Measurements from ENCODE around the gene TEF.

TEF gene

GRCh38 chr22:41338614-41339212 is 43.0 kb upstream of the TEF start:
- in situ Hi-C loops (cut with HindIII; ENCODE audit: low pct_ligation_motif_present, low sequenced_read_pairs): no loop called here
- DNase-seq: no peak
- Histone ChIP-seq H3K36me3 (replicated peaks) (peaks cover 19% of the 10 kb centered on the region), H3K27me3 (replicated peaks) (no peaks in the 10 kb centered on the region), H3K27ac (no peak overlapping the region), H3K4me3 (ENCODE audit: low read depth, low read length) (no peak overlapping the region)
- TF ChIP-seq CTCF (IDR thresholded peaks at IDR 0.05; ENCODE audit: low read depth, low read length, missing control alignments): no peak

GRCh38 chr22:41339823-41340222 is 41.9 kb upstream of the TEF start:
- Histone ChIP-seq H3K4me3 (ENCODE audit: low read depth, low read length) (no peak overlapping the region), H3K27me3 (replicated peaks) (no peaks in the 10 kb centered on the region), H3K36me3 (replicated peaks) (peaks cover 27% of the 10 kb centered on the region), H3K27ac (no peak overlapping the region)
- TF ChIP-seq CTCF (IDR thresholded peaks at IDR 0.05; ENCODE audit: low read depth, low read length, missing control alignments): no peak
- DNase-seq: no peak
- in situ Hi-C loops (cut with HindIII; ENCODE audit: low pct_ligation_motif_present, low sequenced_read_pairs): no loop called here

GRCh38 chr22:41340357-41340756 is 41.4 kb upstream of the TEF start:
- no peak overlapping the region for H3K27ac ChIP-seq
- TF ChIP-seq CTCF (IDR thresholded peaks at IDR 0.05; ENCODE audit: low read depth, low read length, missing control alignments): no peak
- H3K36me3 ChIP-seq (replicated peaks): peaks cover 29% of the 10 kb centered on the region
- no peaks in the 10 kb centered on the region for H3K27me3 ChIP-seq (replicated peaks)
- no peak for DNase-seq
- no peak overlapping the region for H3K4me3 ChIP-seq (ENCODE audit: low read depth, low read length)
- in situ Hi-C loops (cut with HindIII; ENCODE audit: low pct_ligation_motif_present, low sequenced_read_pairs): no loop called here

- TF ChIP-seq CTCF (IDR thresholded peaks at IDR 0.05; ENCODE audit: low read depth, low read length, missing control alignments): no peak
- Histone ChIP-seq H3K27ac (no peak overlapping the region), H3K27me3 (replicated peaks) (no peaks in the 10 kb centered on the region), H3K36me3 (replicated peaks) (peaks cover 34% of the 10 kb centered on the region), H3K4me3 (ENCODE audit: low read depth, low read length) (no peak overlapping the region)
- in situ Hi-C loops (cut with HindIII; ENCODE audit: low pct_ligation_motif_present, low sequenced_read_pairs): no loop called here
- no peak for DNase-seq
Observed at GRCh38 chr22:41341012-41341411, 40.7 kb upstream of the TEF start.

GRCh38 chr22:41341990-41342389 is 39.8 kb upstream of the TEF start:
- H3K36me3 ChIP-seq (replicated peaks): peaks cover 40% of the 10 kb centered on the region
- no peak overlapping the region for H3K27ac ChIP-seq
- no peak for DNase-seq

More at GRCh38 chr22:41341990-41342389, 39.8 kb upstream of the TEF start:
- Histone ChIP-seq H3K4me3 (ENCODE audit: low read depth, low read length) (no peak overlapping the region), H3K27me3 (replicated peaks) (no peaks in the 10 kb centered on the region)
- TF ChIP-seq CTCF (IDR thresholded peaks at IDR 0.05; ENCODE audit: low read depth, low read length, missing control alignments): no peak
- in situ Hi-C loops (cut with HindIII; ENCODE audit: low pct_ligation_motif_present, low sequenced_read_pairs): no loop called here
